ENCODE measurements around the gene VAMP1.

DNA sequence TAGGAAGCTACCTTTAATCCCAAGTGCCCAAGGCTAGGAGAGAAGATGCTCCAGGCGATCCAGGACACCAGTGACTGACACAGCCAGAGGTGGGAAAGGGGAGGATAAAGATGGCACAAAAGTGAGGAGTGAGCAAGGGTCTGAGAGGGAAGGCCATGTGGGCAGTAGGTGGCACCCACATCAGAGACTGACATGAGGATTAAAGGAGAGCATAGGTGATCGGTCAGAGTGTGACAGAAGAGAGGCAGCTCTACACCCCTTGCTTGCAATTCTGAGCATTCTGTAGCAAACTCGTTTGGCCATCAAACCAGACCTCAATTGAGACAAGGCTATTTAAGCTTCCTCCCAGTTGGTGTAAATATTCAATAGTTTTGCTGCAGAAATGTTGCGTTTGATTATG is 26.4 kb downstream of the VAMP1 start:
- TF ChIP-seq, protein P1, sequence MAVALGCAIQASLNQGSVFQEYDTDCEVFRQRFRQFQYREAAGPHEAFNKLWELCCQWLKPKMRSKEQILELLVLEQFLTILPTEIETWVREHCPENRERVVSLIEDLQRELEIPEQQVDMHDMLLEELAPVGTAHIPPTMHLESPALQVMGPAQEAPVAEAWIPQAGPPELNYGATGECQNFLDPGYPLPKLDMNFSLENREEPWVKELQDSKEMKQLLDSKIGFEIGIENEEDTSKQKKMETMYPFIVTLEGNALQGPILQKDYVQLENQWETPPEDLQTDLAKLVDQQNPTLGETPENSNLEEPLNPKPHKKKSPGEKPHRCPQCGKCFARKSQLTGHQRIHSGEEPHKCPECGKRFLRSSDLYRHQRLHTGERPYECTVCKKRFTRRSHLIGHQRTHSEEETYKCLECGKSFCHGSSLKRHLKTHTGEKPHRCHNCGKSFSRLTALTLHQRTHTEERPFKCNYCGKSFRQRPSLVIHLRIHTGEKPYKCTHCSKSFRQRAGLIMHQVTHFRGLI (CRISPR knock-in tag; IDR thresholded peaks at IDR 0.05), result no peak
- no peak for TF ChIP-seq MTA1 (IDR thresholded peaks at IDR 0.05; ENCODE audit: borderline replicate concordance)
- no peak for TF ChIP-seq MAZ (CRISPR knock-in tag; conservative IDR thresholded peaks at IDR 0.05 in 1 of 2, IDR thresholded peaks at IDR 0.05 in 1 of 2)
- TF ChIP-seq POLR2A (conservative IDR thresholded peaks at IDR 0.05), result no peak
- no peak for TF ChIP-seq NFXL1 (CRISPR knock-in tag; IDR thresholded peaks at IDR 0.05)
- no peak for TF ChIP-seq SP1 (CRISPR knock-in tag; IDR thresholded peaks at IDR 0.05)
- TF ChIP-seq, protein P2, sequence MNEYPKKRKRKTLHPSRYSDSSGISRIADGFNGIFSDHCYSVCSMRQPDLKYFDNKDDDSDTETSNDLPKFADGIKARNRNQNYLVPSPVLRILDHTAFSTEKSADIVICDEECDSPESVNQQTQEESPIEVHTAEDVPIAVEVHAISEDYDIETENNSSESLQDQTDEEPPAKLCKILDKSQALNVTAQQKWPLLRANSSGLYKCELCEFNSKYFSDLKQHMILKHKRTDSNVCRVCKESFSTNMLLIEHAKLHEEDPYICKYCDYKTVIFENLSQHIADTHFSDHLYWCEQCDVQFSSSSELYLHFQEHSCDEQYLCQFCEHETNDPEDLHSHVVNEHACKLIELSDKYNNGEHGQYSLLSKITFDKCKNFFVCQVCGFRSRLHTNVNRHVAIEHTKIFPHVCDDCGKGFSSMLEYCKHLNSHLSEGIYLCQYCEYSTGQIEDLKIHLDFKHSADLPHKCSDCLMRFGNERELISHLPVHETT (CRISPR knock-in tag; conservative IDR thresholded peaks at IDR 0.05 in 1 of 2, IDR thresholded peaks at IDR 0.05 in 1 of 2), result no peak
- TF ChIP-seq, protein P3, sequence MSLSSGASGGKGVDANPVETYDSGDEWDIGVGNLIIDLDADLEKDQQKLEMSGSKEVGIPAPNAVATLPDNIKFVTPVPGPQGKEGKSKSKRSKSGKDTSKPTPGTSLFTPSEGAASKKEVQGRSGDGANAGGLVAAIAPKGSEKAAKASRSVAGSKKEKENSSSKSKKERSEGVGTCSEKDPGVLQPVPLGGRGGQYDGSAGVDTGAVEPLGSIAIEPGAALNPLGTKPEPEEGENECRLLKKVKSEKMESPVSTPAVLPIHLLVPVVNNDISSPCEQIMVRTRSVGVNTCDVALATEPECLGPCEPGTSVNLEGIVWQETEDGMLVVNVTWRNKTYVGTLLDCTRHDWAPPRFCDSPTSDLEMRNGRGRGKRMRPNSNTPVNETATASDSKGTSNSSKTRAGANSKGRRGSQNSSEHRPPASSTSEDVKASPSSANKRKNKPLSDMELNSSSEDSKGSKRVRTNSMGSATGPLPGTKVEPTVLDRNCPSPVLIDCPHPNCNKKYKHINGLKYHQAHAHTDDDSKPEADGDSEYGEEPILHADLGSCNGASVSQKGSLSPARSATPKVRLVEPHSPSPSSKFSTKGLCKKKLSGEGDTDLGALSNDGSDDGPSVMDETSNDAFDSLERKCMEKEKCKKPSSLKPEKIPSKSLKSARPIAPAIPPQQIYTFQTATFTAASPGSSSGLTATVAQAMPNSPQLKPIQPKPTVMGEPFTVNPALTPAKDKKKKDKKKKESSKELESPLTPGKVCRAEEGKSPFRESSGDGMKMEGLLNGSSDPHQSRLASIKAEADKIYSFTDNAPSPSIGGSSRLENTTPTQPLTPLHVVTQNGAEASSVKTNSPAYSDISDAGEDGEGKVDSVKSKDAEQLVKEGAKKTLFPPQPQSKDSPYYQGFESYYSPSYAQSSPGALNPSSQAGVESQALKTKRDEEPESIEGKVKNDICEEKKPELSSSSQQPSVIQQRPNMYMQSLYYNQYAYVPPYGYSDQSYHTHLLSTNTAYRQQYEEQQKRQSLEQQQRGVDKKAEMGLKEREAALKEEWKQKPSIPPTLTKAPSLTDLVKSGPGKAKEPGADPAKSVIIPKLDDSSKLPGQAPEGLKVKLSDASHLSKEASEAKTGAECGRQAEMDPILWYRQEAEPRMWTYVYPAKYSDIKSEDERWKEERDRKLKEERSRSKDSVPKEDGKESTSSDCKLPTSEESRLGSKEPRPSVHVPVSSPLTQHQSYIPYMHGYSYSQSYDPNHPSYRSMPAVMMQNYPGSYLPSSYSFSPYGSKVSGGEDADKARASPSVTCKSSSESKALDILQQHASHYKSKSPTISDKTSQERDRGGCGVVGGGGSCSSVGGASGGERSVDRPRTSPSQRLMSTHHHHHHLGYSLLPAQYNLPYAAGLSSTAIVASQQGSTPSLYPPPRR (CRISPR knock-in tag; IDR thresholded peaks at IDR 0.05; ENCODE audit: borderline replicate concordance), result no peak
- TF ChIP-seq POLR2B (IDR thresholded peaks at IDR 0.05; ENCODE audit: low read depth, partially characterized antibody), result no peak
- no peak for TF ChIP-seq PHTF2 (CRISPR knock-in tag; IDR thresholded peaks at IDR 0.05)
- no peak for TF ChIP-seq TAF1 (IDR thresholded peaks at IDR 0.05; ENCODE audit: control insufficient read depth, extremely low read depth, insufficient read depth, low read length, severe bottlenecking)
- TF ChIP-seq, protein P4, sequence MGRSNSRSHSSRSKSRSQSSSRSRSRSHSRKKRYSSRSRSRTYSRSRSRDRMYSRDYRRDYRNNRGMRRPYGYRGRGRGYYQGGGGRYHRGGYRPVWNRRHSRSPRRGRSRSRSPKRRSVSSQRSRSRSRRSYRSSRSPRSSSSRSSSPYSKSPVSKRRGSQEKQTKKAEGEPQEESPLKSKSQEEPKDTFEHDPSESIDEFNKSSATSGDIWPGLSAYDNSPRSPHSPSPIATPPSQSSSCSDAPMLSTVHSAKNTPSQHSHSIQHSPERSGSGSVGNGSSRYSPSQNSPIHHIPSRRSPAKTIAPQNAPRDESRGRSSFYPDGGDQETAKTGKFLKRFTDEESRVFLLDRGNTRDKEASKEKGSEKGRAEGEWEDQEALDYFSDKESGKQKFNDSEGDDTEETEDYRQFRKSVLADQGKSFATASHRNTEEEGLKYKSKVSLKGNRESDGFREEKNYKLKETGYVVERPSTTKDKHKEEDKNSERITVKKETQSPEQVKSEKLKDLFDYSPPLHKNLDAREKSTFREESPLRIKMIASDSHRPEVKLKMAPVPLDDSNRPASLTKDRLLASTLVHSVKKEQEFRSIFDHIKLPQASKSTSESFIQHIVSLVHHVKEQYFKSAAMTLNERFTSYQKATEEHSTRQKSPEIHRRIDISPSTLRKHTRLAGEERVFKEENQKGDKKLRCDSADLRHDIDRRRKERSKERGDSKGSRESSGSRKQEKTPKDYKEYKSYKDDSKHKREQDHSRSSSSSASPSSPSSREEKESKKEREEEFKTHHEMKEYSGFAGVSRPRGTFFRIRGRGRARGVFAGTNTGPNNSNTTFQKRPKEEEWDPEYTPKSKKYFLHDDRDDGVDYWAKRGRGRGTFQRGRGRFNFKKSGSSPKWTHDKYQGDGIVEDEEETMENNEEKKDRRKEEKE (IDR thresholded peaks at IDR 0.05; ENCODE audit: borderline replicate concordance in 1 of 2, control insufficient read depth in 1 of 2, low read depth in 2 of 2, low read length in 1 of 2), result no peak
- TF ChIP-seq, protein P5, sequence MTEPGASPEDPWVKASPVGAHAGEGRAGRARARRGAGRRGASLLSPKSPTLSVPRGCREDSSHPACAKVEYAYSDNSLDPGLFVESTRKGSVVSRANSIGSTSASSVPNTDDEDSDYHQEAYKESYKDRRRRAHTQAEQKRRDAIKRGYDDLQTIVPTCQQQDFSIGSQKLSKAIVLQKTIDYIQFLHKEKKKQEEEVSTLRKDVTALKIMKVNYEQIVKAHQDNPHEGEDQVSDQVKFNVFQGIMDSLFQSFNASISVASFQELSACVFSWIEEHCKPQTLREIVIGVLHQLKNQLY (CRISPR knock-in tag; conservative IDR thresholded peaks at IDR 0.05), result no peak
